DOHH2 (cell line): Measurements from ENCODE around the gene SPSB1.

ENCODE experiments used
- CTCF ChIP-seq: fragments of 200-600 bp; sonication (generic); IDR thresholded peaks from one replicate; pipeline ENCODE4 v1.5.1; 2014; ENCODE audit warnings: antibody characterized with exemption, mild to moderate bottlenecking, low read depth, low read length; ENCODE audit not compliant: poor library complexity, severe bottlenecking
- EZH2phosphoT487 ChIP-seq: fragments of 200-600 bp; sonication (generic); IDR thresholded peaks from 2 replicates; pipeline ENCODE4 v1.6.1; 2017; ENCODE audit warnings: borderline replicate concordance, mild to moderate bottlenecking, antibody characterized with exemption, low read length, moderate library complexity, mixed read lengths

- TF ChIP-seq CTCF (no peak), EZH2phosphoT487 (no peak)
Observed at GRCh38 chr1:9316080-9316444, 23.4 kb downstream of the SPSB1 start.
